Renal cortex interstitium (tissue), 15 donors: Measurements from ENCODE around the gene TTC38. TPM values are rescaled to one million over a fixed set of nuclear protein-coding genes. Genes with fewer than 3 reads are reported as not detected.

Experiments used
- DNase-seq, 11 donors: peaks; one replicate each; pipeline ENCODE4 v3.0.0-alpha.2; 2013; ENCODE audit warnings: low read depth in 9 of 11, low spot score in 4 of 11; ENCODE audit errors: extremely low read depth in 1 of 11
- long read RNA-seq, 16 experiments: transcript quantifications; one replicate each; lab custom pipeline, GENCODE V29; 2026
- polyA plus RNA-seq, 3 donors: library from polyadenylated mRNA; unstranded; fragments of 120-200 nt; gene quantifications; one replicate each; pipeline ENCODE4 v1.2.1, GENCODE V29; 2013; ENCODE audit not compliant: insufficient read length in 3 of 3

TTC38 gene
- 10 to 100 TPM; 51.1 to 65.2 (median 52.8) TPM for polyA plus RNA-seq
- long read RNA-seq, donor 1, partial matches to known transcripts, result 7 of 11 reads
- long read RNA-seq, donor 1, other reads (novel, unspliced or antisense), result 0 of 11 reads
- long read RNA-seq, donor 2, transcript TTC38-201 (14 exons, 2,610 nt), result major isoform, 5 of 15 reads
- long read RNA-seq, donor 2, partial matches to known transcripts, result 10 of 15 reads
- long read RNA-seq, donor 2, other reads (novel, unspliced or antisense), result 0 of 15 reads
- long read RNA-seq, donor 3, transcript TTC38-201 (14 exons, 2,610 nt), result major isoform, 13 of 66 reads
- long read RNA-seq, donor 3, partial matches to known transcripts, result 53 of 66 reads
- long read RNA-seq, donor 3, other reads (novel, unspliced or antisense), result 0 of 66 reads
- long read RNA-seq, donor 4, transcript TTC38-201 (14 exons, 2,610 nt), result major isoform, 14 of 14 reads
- long read RNA-seq, donor 4, partial matches to known transcripts, result 0 of 14 reads
- long read RNA-seq, donor 4, other reads (novel, unspliced or antisense), result 0 of 14 reads
- long read RNA-seq, donor 5, transcript TTC38-201 (14 exons, 2,610 nt), result major isoform, 12 of 12 reads
- long read RNA-seq, donor 5, partial matches to known transcripts, result 0 of 12 reads
- long read RNA-seq, donor 5, other reads (novel, unspliced or antisense), result 0 of 12 reads
- long read RNA-seq, donor 6, transcript TTC38-201 (14 exons, 2,610 nt), result major isoform, 9 of 14 reads
- long read RNA-seq, donor 6, partial matches to known transcripts, result 5 of 14 reads
- long read RNA-seq, donor 6, other reads (novel, unspliced or antisense), result 0 of 14 reads
- long read RNA-seq, donor 7, transcript TTC38-201 (14 exons, 2,610 nt), result major isoform, 6 of 21 reads
- long read RNA-seq, donor 7, partial matches to known transcripts, result 15 of 21 reads
- long read RNA-seq, donor 7, other reads (novel, unspliced or antisense), result 0 of 21 reads
- long read RNA-seq, donor 8, transcript TTC38-201 (14 exons, 2,610 nt), result major isoform, 15 of 42 reads
- long read RNA-seq, donor 8, partial matches to known transcripts, result 25 of 42 reads
- long read RNA-seq, donor 8, other reads (novel, unspliced or antisense), result 0 of 42 reads
- long read RNA-seq, donor 9, transcript TTC38-201 (14 exons, 2,610 nt), result major isoform, 8 of 8 reads
- long read RNA-seq, donor 9, partial matches to known transcripts, result 0 of 8 reads
- long read RNA-seq, donor 9, other reads (novel, unspliced or antisense), result 0 of 8 reads
- long read RNA-seq, donor 10, transcript TTC38-201 (14 exons, 2,610 nt), result major isoform, 8 of 17 reads
- long read RNA-seq, donor 10, partial matches to known transcripts, result 9 of 17 reads
- long read RNA-seq, donor 10, other reads (novel, unspliced or antisense), result 0 of 17 reads
- long read RNA-seq, donor 11, transcript TTC38-201 (14 exons, 2,610 nt), result major isoform, 8 of 13 reads
- long read RNA-seq, donor 11, partial matches to known transcripts, result 5 of 13 reads
- long read RNA-seq, donor 11, other reads (novel, unspliced or antisense), result 0 of 13 reads
- long read RNA-seq, donor 12, partial matches to known transcripts, result 0 of 1 reads
- long read RNA-seq, donor 12, other reads (novel, unspliced or antisense), result 0 of 1 reads
- long read RNA-seq, donor 13, transcript TTC38-201 (14 exons, 2,610 nt), result major isoform, 8 of 20 reads
- long read RNA-seq, donor 13, partial matches to known transcripts, result 12 of 20 reads
- long read RNA-seq, donor 13, other reads (novel, unspliced or antisense), result 0 of 20 reads
- long read RNA-seq, donor 14, partial matches to known transcripts, result 0 of 3 reads
- long read RNA-seq, donor 14, other reads (novel, unspliced or antisense), result 0 of 3 reads
- long read RNA-seq, donor 15, partial matches to known transcripts, result 0 of 3 reads
- long read RNA-seq, donor 15, other reads (novel, unspliced or antisense), result 0 of 3 reads
- long read RNA-seq, donor 16, transcript TTC38-201 (14 exons, 2,610 nt), result major isoform, 14 of 15 reads
- long read RNA-seq, donor 16, partial matches to known transcripts, result 0 of 15 reads
- long read RNA-seq, donor 16, other reads (novel, unspliced or antisense), result 0 of 15 reads

- DNase-seq, result peak in 10 of 11 donors; percentile 41 to 84 (median 78)
Observed at GRCh38 chr22:46267431-46268279, at the start of gene TTC38. TTC38 (plus strand) TSS chr22:46268008; CDS start chr22:46268040, 32 bp downstream.

- DNase-seq, result no peak
Observed at GRCh38 chr22:46219636-46220035, 48.2 kb upstream of the TTC38 start.

GRCh38 chr22:46220921-46221320 lies 46.9 kb upstream of the TTC38 start:
- no peak for DNase-seq

- no peak for DNase-seq
Observed at GRCh38 chr22:46224044-46224897, 43.5 kb upstream of the TTC38 start.

- DNase-seq, result peak in 1 of 11 donors; percentile 26
Observed at GRCh38 chr22:46224898-46225290, 42.9 kb upstream of the TTC38 start.

- no peak for DNase-seq
Observed at GRCh38 chr22:46225631-46226030, 42.2 kb upstream of the TTC38 start.

GRCh38 chr22:46226577-46226976 lies 41.2 kb upstream of the TTC38 start:
- no peak for DNase-seq

- DNase-seq, result no peak
Observed at GRCh38 chr22:46229701-46230100, 38.1 kb upstream of the TTC38 start.

GRCh38 chr22:46230262-46230901 lies 37.4 kb upstream of the TTC38 start:
- DNase-seq, result no peak

GRCh38 chr22:46233231-46233630 lies 34.6 kb upstream of the TTC38 start:
- no peak for DNase-seq

- no peak for DNase-seq
Observed at GRCh38 chr22:46234969-46235368, 32.8 kb upstream of the TTC38 start.

GRCh38 chr22:46237453-46238124 lies 30.2 kb upstream of the TTC38 start:
- DNase-seq, result no peak

GRCh38 chr22:46238541-46238940 lies 29.3 kb upstream of the TTC38 start:
- DNase-seq, result no peak

GRCh38 chr22:46239261-46240048 lies 28.4 kb upstream of the TTC38 start:
- DNase-seq, result no peak
